ENCODE results near the gene EPHA6.

The EPHA6 gene

DNA sequence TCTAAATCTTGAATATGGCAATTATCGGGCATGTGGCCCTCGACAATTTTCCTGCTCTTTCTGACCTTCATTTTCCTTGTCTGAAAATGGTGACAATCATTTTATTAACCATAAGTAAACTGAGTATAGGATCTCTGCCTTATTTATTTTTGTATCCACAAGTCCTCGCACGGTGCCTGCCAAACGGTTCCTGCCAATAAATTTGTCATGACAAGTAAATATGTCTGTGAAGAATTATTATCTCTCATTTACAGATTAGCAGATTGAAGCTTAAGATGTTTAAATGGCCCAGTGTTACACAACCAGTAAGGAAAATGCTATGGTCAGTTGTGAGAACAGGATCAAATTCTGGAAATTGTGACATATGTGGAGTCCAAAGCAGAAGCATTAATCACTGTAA, 884.3 kb downstream of the EPHA6 start:
- no peak for DNase-seq (ENCODE audit: low read depth in 2 of 2)

DNA sequence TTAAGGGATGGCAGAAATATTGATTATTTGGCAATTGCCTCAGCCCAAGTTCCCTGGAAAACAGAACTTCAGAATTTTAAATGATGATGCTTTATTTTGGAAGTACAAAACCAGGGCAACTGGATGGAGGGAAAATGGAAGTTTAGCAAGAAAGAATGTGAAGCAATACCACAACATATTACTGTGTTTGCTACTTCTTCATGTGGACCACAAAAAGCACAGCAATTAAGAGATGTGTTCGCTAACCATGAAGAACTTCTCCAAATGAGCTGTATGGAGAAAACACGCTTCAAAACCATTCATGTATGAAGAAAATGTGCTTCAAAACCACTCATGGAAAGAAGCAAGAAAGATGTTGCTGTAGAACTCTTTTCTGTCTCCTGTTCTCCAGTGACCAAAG, 885.5 kb downstream of the EPHA6 start:
- no peak for DNase-seq (ENCODE audit: low read depth in 2 of 2)

DNA sequence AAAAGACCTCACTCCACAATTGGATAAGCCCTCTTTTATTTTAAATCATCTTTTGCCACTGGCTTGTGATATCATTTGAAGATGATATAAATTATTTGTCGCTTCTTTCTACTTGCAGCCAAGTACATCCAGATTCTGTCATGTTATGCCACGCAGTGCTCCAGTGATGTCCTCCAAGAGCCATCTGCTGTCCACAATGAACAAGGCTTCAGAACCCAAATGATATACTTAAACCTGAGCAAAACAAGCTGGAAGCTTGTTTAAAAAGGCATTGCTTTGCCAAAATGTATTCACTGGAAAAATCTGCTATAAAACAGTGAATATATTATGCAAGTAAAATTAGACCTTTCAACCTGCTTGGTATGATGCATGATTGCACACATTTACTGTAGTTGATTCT, 891.4 kb downstream of the EPHA6 start:
- DNase-seq (ENCODE audit: low read depth in 2 of 2): no peak

DNA sequence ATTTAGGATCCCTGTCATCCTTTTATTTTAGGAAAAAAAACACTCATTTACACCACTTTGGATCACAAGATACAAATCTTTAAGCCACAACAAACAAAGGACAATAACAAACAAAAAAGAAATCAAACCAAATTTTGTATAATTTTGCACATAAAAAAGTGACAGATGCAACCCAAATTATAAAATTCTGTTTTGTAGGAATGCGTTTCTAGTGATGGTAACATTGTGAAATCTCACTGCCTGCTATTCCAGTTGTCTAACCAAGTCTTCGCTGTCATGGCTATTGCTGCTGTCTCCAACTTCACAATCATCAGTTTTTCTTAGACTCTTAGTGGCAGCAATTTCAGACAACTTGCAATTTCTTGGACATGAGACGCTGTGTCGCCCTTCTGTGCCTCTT, 891.8 kb downstream of the EPHA6 start:
- DNase-seq (ENCODE audit: low read depth in 2 of 2): no peak

DNA sequence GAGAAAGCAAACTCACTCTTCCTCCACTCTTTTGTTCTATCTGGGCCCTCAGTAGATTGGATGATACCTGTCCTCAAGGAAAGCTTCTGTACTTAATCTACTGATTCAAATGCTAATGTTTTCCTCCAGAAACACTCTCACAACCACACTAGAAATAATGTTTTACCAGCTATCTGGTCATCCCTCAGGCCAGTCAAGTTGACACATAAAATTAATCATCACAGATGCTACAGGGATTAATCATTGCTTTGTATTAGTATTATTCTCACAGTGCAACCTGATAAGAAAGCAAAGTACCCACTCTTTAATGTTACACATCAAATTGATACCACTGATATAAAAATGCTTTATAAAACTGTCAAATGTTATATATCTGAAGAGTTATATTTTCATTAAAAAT, 897.3 kb downstream of the EPHA6 start:
- no peak for DNase-seq (ENCODE audit: low read depth in 2 of 2)

DNA sequence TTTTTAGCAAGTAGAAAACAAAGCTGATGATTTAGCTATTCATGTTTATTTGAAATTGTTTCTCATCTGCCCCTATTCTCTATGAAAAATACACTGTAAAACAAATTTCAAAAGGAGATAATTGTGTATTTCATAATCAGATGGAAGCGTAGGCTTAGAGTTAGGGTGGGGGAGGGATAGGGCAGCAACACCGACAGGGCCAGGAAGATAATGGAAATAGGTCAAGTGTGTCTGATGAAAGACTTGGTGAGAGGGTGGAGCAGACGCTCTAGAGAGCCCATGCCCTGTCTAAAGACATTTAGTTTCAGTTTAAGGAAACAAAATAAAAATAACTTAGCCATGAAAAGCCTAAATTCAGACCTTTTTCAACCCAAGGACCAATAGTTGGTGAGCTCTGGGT, 898.5 kb downstream of the EPHA6 start:
- no peak for DNase-seq (ENCODE audit: low read depth in 2 of 2)

DNA sequence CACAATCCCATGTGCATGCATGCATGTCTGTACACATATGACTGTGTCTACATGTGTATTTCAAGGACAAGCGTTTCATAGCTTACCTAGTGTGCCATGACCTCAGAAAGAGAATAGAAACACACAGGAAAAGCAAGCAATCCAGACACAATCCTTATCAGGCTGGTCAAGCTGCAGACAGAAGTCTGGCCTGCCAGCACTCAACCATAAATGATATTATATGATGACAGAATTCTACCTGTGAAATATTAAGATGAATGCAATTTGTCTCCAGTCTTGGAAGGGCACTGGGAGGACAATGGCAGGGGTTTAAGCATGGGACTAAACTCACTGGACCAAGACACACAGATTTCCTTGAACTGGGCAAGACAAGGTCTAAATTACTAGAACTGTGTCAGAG, 899.2 kb downstream of the EPHA6 start:
- DNase-seq (ENCODE audit: low read depth in 2 of 2): no peak

DNA sequence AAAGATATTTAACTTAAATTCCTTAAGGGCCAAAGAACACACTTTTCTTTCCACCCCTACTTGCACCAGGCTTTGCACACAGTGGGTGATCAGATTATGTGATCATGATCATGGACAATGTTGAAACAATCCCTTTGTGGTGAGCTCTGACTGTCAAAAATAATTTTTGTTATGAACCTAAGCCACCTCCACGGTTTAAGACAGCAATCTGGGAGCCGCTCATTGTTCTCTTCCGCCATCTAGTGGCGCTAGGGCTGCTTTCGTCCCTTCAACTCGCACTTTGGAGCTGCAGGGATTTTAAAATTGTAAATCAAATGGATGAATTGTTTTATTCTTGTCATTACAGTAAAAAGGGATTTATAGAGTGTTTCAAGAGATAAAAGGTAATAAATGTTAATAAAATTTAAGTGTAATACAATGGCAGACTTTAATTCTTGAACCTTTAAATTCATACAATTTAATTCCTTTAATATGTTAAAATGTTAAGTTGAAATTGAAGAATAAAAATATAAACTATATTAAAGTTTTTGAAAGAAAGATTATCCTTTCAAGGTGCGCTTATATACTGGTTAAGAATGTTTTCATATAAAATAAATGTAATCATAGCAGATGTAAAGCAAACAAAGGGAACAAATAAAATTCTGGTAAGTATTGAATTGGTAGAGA, 904.9 kb downstream of the EPHA6 start:
- peak; percentile 17 to 38 for DNase-seq (ENCODE audit: low read depth in 2 of 2)

DNA sequence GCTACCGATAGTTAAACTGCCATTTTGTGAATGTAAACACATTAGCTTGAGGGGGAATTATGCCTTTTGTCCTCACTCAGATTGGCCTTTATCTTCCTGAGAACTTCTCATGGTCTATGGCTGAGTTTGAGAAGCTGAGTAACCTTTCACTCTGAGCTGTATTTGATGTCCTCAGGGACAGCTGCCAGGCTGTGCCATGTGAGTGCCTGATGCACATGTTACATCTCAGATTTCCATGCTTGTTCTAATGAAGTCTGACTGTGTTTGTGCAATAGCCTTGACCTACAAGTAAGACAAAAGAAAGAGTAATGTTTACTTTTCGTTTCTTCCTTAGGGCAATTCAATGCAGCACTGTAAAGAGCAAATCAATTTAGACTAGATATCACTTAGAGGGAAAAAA, 906.0 kb downstream of the EPHA6 start:
- no peak for DNase-seq (ENCODE audit: low read depth in 2 of 2)

DNA sequence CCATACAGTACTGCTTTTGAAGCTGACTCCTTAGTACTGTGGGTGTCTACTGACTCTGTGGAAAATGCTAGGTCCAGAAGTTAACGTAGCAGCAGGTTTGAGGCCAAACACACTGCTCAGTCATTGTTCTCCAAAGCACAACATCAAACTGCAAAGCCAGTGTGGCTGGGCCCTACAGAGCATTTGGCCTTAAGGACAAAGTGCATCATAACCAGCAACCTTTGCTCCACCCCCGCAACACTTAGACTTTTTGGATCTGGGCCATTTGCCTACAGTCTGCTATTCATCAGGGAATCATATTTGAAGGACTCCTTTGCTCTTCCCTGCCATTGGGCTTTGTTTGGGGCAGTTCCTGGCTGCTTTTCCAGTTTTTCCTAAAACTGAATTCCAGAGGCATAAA, 907.1 kb downstream of the EPHA6 start:
- DNase-seq (ENCODE audit: low read depth in 2 of 2): no peak

DNA sequence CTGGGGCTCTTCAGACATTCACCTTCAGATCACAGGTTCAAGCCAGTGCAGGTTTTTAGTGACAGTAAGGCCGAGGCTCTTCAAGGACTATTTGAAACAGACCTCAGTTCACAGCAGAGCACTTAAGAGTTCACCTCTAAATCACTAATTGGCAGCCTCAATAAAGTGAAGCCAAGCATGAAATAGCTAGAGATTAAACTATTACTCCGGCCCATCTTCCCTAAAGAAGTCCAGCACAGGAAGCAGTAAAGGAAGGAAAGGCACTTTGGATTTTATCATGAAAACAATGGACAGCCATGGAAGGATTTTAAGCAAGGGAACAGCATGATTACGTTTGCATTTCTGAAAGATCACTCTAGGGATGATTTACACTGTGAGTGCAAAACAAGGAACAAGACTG, 922.5 kb downstream of the EPHA6 start:
- DNase-seq (ENCODE audit: low read depth in 2 of 2): no peak

DNA sequence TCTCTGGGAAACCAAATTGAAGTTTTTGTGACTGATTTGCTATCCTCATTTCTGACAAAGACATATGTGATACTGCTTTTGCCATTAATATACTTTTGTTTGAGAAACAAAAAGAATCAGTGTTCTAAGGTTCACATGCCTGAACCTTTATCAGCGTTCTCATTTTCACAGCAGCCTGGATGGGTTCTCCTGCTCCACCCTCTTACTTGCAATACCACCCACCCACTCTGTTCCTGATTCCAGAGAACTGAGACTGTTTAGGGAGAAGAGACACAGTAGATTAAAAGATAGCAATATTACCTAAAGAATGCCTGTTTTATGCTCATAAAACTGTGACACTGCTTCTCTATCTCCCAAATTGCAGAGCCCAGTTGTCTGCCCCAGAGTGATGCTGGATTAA, 924.4 kb downstream of the EPHA6 start:
- no peak for DNase-seq (ENCODE audit: low read depth in 2 of 2)

DNA sequence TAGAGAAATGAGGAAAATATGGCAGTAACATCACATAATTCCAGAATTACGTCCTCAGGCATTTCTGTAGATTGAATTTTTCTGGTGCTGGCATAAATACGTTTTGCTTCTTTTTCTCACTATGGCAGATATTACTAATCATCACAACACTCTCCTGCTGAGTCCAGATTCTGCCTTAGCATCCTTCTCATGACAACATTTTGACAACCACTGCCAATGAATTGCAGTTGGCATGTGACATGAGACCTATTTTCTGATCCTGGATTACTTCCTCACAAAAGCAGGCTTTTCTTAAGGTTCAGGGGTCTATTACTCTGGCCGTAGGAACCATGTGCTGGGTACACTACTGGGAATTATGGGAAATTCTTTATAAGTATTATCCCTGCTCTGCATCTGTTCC, 927.6 kb downstream of the EPHA6 start:
- no peak for DNase-seq (ENCODE audit: low read depth in 2 of 2)

DNA sequence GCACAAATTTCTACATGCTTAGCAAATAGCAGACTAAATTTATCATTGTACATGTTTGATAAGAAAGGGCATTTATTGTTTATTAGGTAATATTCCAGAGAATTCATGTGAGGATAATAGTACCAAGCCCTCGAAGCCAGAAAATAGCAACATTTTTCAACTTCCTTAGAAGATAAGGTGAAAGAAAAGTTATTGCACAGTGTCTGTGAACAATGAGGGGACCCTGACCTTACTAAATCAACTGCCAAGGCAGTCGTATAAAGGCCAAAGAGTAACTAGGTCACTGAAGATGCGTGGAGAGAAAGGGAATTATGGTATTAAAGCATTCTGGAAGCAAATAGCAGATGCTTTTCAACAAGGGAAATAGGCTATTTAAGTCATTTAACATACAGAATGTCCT, 929.9 kb downstream of the EPHA6 start:
- no peak for DNase-seq (ENCODE audit: low read depth in 2 of 2)

DNA sequence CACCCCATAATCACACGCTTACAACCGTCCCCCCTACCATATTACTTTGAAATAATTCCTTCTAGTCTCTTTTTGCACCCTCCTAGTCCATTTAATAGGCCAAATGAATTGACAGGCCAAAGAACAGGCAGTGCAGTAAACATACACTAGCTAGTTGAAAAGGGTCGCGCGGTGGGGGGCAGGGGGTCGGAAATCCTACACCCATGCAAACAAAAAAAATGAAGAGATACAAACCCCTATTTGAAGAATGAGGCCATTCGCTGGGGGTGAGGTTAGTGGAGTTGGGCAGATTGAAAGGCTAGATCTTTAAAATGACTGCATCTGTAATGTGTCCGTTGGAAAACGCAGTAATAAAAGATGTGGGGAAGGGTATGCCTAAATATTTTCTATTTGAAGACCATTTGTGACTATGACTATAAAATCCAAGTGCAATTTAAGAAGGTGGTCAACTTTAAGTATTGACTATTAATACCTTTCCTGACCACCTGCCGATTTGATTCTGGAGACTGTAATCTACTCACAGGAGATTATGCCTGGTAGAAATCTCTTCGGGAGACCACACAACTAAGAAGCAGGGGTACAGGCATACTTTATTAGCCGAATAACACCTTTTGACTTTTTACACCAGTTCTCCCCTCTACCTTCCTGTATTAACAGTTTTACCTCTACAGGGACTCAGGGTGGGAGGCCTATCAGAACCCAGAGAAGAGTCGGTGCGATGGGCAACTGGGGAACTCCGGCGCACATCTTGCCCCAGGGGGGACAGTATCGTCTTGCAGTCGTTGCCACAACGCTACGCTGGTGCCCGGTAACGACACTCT, 949.4 kb downstream of the EPHA6 start:
- no peak for DNase-seq (ENCODE audit: low read depth in 2 of 2)

DNA sequence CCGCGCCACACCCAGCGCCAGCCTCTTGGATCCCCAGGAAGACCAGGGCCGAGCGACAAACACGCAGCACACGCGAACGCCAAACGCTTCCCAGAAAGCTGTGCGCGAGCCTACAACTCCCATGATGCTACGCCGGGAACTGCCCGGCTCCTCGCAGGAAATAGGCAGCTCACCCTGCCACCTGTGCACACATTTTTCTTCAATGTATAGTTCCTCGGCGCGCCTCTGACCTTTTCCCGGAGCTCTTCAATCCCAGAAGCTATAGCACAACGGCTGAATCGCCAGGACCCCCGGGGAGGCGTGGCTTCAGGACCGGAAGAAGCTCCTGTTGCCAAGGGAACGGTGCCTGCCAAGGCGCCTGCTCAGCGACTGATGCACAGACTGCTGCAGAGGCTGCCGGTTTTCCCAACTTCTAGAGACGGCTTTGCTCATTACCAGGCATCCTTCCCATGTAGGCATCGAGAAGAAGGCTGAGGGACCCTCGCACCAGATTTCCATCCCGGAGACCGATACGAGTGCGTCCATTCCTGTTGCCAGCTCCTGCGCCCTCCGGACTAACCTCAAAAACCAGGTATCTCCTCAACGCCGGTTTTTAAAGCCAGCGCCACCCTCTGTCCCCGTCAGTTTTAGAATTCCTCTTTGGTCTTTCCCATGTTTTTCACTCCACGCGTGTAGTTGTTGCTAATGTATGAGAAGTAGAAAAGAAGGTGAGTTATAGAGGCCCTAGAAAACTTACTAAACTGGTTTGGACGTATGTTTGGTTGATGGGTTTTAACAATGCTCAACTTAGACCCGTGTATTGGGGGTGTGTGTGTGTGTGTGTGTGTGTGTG, 950.2 kb downstream of the EPHA6 start, which contains the start of gene ARL6:
Gene ARL6 (plus strand): TSS at position 352 of the 832 bp plus-strand sequence. CDS start 3,350 bp downstream, outside the sequence.
- peak; percentile 13 to 43 for DNase-seq (ENCODE audit: low read depth in 2 of 2)

DNA sequence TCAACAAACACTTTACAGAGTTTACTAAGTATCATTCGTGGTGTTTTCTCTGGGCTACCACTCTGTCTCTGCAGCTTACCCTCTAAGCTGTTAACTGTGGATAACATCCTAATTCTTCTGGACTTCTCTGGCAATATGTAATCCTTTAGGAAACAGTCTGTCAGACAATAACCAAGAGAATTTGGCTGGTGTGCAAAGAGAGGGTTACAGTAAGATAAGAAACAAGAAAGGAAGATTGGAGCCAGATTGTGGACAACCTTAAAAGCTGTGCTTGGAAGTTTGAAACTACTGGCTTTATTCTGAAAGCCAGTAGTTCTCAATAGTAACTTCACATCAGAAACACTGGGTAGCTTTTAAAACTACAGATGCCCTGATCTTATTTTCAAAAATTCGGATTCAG, 950.9 kb downstream of the EPHA6 start:
- DNase-seq (ENCODE audit: low read depth in 2 of 2): no peak

DNA sequence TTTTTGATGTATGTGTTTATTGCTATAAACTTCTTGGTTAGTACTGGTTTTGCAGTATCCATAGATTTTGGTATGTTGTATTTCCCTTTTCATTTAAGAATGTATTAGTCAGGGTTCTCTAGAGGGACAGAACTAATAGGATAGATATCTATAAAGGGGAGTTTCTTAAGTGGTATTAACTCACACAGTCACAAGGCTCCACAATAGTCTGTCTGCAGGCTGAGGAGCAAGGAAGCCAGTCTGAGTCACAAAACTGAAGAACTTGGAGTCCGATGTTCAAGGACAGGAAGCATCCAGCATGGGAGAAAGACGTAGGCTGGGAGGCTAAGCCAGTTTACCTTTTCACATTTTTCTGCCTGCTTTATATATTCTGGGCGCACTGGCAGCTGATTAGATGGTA, 958.5 kb downstream of the EPHA6 start:
- no peak for DNase-seq (ENCODE audit: low read depth in 2 of 2)

DNA sequence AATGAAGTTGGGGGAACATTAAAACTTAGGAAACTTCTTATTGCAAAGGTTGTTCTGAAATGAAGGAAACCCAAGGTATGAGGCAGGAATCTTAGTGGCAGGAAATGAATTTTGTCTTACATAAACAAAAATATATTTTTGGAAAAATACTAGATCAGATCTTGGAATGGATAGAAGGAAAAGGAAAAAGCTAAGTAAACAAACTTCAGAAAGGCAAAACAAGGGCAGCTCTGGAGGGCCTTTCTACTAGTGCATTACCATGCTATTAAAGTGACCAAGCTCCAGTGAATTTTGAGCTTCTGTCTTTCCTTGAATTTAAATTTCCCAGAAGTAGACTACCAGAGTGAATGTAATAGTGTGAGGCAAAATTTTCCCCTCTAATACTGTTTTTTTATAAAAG, 963.8 kb downstream of the EPHA6 start:
- DNase-seq (ENCODE audit: low read depth in 2 of 2): no peak

DNA sequence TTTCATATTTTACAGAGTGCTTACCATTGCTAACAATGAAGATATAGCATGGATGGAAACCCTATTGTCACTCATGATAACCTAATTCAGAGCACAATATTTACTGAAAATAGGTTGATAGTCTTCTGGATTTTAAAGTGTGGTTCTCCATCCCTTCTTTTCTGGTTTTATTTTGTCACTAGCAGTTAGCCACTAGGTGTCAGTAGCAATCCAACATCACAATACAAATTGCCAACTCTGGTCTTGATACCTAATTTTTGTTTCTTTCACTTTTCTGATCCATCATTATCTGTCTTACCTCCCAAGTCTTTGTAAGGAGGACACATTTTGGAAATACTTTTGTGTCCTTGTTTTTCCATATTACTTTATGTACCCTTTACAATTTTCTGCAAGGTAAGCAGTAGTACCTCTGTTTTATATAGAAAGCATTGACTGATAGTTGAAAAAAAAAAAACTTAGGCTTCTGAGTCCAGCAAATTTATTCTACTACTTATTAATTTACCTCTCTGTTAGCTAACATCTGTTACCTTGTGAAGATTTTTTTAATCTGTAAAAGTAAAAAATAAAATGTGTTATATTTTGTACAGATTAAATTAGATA, 979.1 kb downstream of the EPHA6 start:
- no peak for DNase-seq (ENCODE audit: low read depth in 2 of 2)

DNA sequence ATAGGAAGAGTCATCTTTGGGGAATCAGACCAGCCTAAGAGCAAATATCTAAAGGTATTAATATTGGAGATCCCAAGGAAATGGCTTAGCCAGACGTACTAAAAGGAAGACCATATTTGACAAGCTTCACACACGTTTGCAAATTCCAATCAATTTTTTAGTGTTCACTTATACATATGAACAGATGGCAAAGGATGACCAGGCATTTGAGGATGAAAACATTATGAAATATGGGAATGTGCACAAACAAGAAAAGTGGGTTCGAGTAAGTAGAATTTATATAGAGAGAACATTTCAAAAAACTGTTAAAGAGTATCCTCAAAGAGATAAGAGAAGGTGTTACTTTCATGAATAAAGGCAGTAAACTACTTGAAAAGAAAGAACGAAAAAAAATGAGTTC, 981.6 kb downstream of the EPHA6 start:
- DNase-seq (ENCODE audit: low read depth in 2 of 2): no peak

All from stimulated activated CD4-positive, alpha-beta T cell treated with anti-CD3 and anti-CD28 coated beads, Interleukin-1b, Interleukin-23, amount 100 ng/mL, for 1 hour (primary cell).